SK-N-SH (cell line): ENCODE results near the gene ALDH7A1. TPM values are rescaled to one million over a fixed set of nuclear protein-coding genes. Genes with fewer than 3 reads are reported as not detected.

Experiments
- CTCF ChIA-PET: fragments of 300-600, 350-600 bp; formaldehyde crosslinking; extraction: SDS; loops from one replicate; lab custom pipeline; 2021; lab: Yijun Ruan, JAX
- POLR2A ChIA-PET: fragments of 350-600 bp; sonication (Branson Sonifier 250); formaldehyde crosslinking; extraction: SDS; loops from one replicate; lab custom pipeline; 2020; ENCODE audit warnings: antibody characterized with exemption, inconsistent platforms; lab: Yijun Ruan, JAX
- DNase-seq: peaks from one replicate; pipeline ENCODE4 v3.0.0; 2012
- H2AFZ ChIP-seq: fragments of 200-600 bp; sonication (generic); 2 replicates; pipeline ENCODE4 v1.8.1; 2016; ENCODE audit warnings: antibody characterized with exemption, mild to moderate bottlenecking, low read depth
- H3F3A ChIP-seq: fragments of 200-600 bp; sonication (generic); replicated peaks from 2 replicates; pipeline ENCODE3; 2016; ENCODE audit warnings: antibody characterized with exemption, mild to moderate bottlenecking; ENCODE audit not compliant: insufficient read depth
- H3K27ac ChIP-seq, 2 experiments: fragments of 200-500 bp in 1 of 2; fragments of 200-600 bp in 1 of 2; sonication (Bioruptor generic) in 1 of 2; sonication (generic), shearing (Covaris generic) in 1 of 2; 2 replicates each; pipeline versions ENCODE4 v1.5.1 to v1.6.1; 2014 to 2016; ENCODE audit warnings: low read depth in 2 of 2, inconsistent platforms in 1 of 2, low read length in 1 of 2, mild to moderate bottlenecking in 1 of 2, mixed read lengths in 1 of 2
- H3K27me3 ChIP-seq: fragments of 200-600 bp; sonication (generic), shearing (Covaris generic); 2 replicates; pipeline ENCODE4 v1.6.1; 2016; ENCODE audit warnings: mixed run types; ENCODE audit not compliant: insufficient read depth
- H3K36me3 ChIP-seq, 2 experiments: fragments of 200-500 bp in 1 of 2; fragments of 200-600 bp in 1 of 2; sonication (Bioruptor generic) in 1 of 2; sonication (generic) in 1 of 2; replicated peaks in 1 of 2; 2 replicates each; pipeline versions ENCODE3 to v1.5.1; 2014 to 2016; ENCODE audit warnings: low read length in 1 of 2, mild to moderate bottlenecking in 1 of 2; ENCODE audit not compliant: insufficient read depth in 2 of 2, control insufficient read depth in 1 of 2
- H3K4me1 ChIP-seq, 2 experiments: fragments of 200-500 bp in 1 of 2; fragments of 200-600 bp in 1 of 2; sonication (Bioruptor generic) in 1 of 2; sonication (generic), shearing (Covaris generic) in 1 of 2; 2 replicates each; pipeline versions ENCODE4 v1.5.1 to v1.6.1; 2014 to 2016; ENCODE audit warnings: low read depth in 1 of 2, low read length in 1 of 2, mixed run types in 1 of 2; ENCODE audit not compliant: insufficient read depth in 2 of 2, control insufficient read depth in 1 of 2
- H3K4me2 ChIP-seq: fragments of 200-600 bp; sonication (generic), shearing (Covaris generic); 2 replicates; pipeline ENCODE4 v1.6.1; 2017; ENCODE audit warnings: mixed run types
- H3K4me3 ChIP-seq, 2 experiments: fragments of 200-500 bp in 1 of 2; fragments of 200-600 bp in 1 of 2; sonication (Bioruptor generic) in 1 of 2; sonication (generic), shearing (Covaris generic) in 1 of 2; 2 replicates each; pipeline versions ENCODE4 v1.5.1 to v1.8.1; 2014 to 2016; ENCODE audit warnings: low read depth in 2 of 2, inconsistent platforms in 1 of 2, low read length in 1 of 2, mild to moderate bottlenecking in 1 of 2, mixed read lengths in 1 of 2, moderate library complexity in 1 of 2
- H3K79me2 ChIP-seq: fragments of 200-600 bp; sonication (generic); 2 replicates; pipeline ENCODE4 v1.8.1; 2017; ENCODE audit warnings: mild to moderate bottlenecking; ENCODE audit not compliant: insufficient read depth
- H3K9ac ChIP-seq: fragments of 200-600 bp; sonication (generic); 2 replicates; pipeline ENCODE4 v1.6.1; 2017; ENCODE audit warnings: mixed run types
- H3K9me2 ChIP-seq: fragments of 200-600 bp; sonication (generic); 2 replicates; pipeline ENCODE4 v1.6.1; 2017; ENCODE audit warnings: mixed run types
- H3K9me3 ChIP-seq: fragments of 200-600 bp; sonication (generic); 2 replicates; pipeline ENCODE4 v1.6.1; 2017; ENCODE audit warnings: mixed run types, mild to moderate bottlenecking, moderate library complexity
- H4K20me1 ChIP-seq: fragments of 200-600 bp; sonication (generic); 2 replicates; pipeline ENCODE4 v1.6.1; 2017; ENCODE audit warnings: mild to moderate bottlenecking, mixed run types; ENCODE audit not compliant: insufficient read depth
- CTCF ChIP-seq: fragments of 200-600 bp; sonication (generic); IDR thresholded peaks from 2 replicates; pipeline ENCODE4 v1.6.1; 2017; ENCODE audit warnings: antibody characterized with exemption, mild to moderate bottlenecking, moderate library complexity
- ELF1 ChIP-seq: IDR thresholded peaks from 2 replicates; pipeline ENCODE4 v1.4.0; 2012
- EZH2phosphoT487 ChIP-seq: fragments of 200-600 bp; sonication (generic); IDR thresholded peaks from 2 replicates; pipeline ENCODE4 v1.6.1; 2017; ENCODE audit warnings: low read depth, mixed run types, mild to moderate bottlenecking, antibody characterized with exemption, moderate library complexity, borderline replicate concordance
- FOXM1 ChIP-seq: IDR thresholded peaks from 2 replicates; pipeline ENCODE4 v1.4.0; 2012; ENCODE audit warnings: low read depth, mild to moderate bottlenecking
- GABPA ChIP-seq: IDR thresholded peaks from 2 replicates; pipeline ENCODE4 v1.4.0; 2012; ENCODE audit warnings: low read depth, mild to moderate bottlenecking
- GATA2 ChIP-seq: sonication (generic); formaldehyde crosslinking; IDR thresholded peaks from 2 replicates; pipeline ENCODE4 v1.5.0; 2020; ENCODE audit warnings: mild to moderate bottlenecking, missing genetic modification reagents
- JUND ChIP-seq: IDR thresholded peaks from 2 replicates; pipeline ENCODE4 v1.4.0; 2012
- MEF2A ChIP-seq: IDR thresholded peaks from 2 replicates; pipeline ENCODE4 v1.4.0; 2012; ENCODE audit warnings: low read depth, borderline replicate concordance
- MXI1 ChIP-seq: IDR thresholded peaks from 2 replicates; pipeline ENCODE4 v1.6.1; 2012; ENCODE audit warnings: mild to moderate bottlenecking, low read depth, low read length, improper control_type of control experiment
- NRF1 ChIP-seq: IDR thresholded peaks from 2 replicates; pipeline ENCODE4 v1.6.1; 2012; ENCODE audit warnings: low read depth, mild to moderate bottlenecking, low read length
- RAD21 ChIP-seq: IDR thresholded peaks from 2 replicates; pipeline ENCODE4 v1.6.1; 2012; ENCODE audit warnings: mild to moderate bottlenecking, low read length
- SIN3A ChIP-seq: IDR thresholded peaks from 2 replicates; pipeline ENCODE4 v1.6.1; 2012; ENCODE audit warnings: low read depth, mild to moderate bottlenecking, low read length, moderate library complexity, borderline replicate concordance
- SMC3 ChIP-seq: IDR thresholded peaks from 2 replicates; pipeline ENCODE4 v1.6.1; 2012; ENCODE audit warnings: low read depth, low read length, improper control_type of control experiment
- USF1 ChIP-seq: IDR thresholded peaks from 2 replicates; pipeline ENCODE4 v1.4.0; 2012; ENCODE audit warnings: low read depth, borderline replicate concordance
- WGBS: methylation state at CpG from one replicate; pipeline ENCODE4 v1.1.6; 2017; ENCODE audit warnings: low lambda C conversion rate; 5-methylcytosine and 5-hydroxymethylcytosine counted together
- polyA plus RNA-seq, 3 experiments: library from polyadenylated mRNA; depleted of rRNA; stranded (reverse); fragments of >200 nt; gene quantifications; 2 replicates each; pipeline ENCODE4 v1.2.3, GENCODE V29; 2012
- TF ChIP-seq, protein P1 (sequence below): IDR thresholded peaks from 2 replicates; pipeline ENCODE4; 2012
- TF ChIP-seq, protein P2 (sequence below): IDR thresholded peaks from 2 replicates; pipeline ENCODE4 v1.4.0; 2012; ENCODE audit warnings: low read depth, borderline replicate concordance

Gene ALDH7A1
- polyA plus RNA-seq, 1 of the 3 experiments (the other 2 are of a cell fraction) = 44.5 TPM

GRCh38 chr5:126552614-126553013, 42.4 kb downstream of the ALDH7A1 start:
- Histone ChIP-seq H3K79me2 (no peaks in the 10 kb centered on the region), H3K36me3 (peaks cover 5 to 16% of the 10 kb centered on the region in 2 experiments), H3K27me3 (no peaks in the 10 kb centered on the region), H3K4me3 (no peak overlapping the region), H3K27ac (no peak overlapping the region), H3K4me1 (no peaks in the 10 kb centered on the region), H3F3A (peaks cover 5% of the 10 kb centered on the region), H3K9me3 (no peaks in the 10 kb centered on the region), H3K9me2 (no peaks in the 10 kb centered on the region), H3K9ac (no peak overlapping the region), H3K4me2 (no peak overlapping the region), H4K20me1 (no peaks in the 10 kb centered on the region), H2AFZ (no peak overlapping the region)
- POLR2A ChIA-PET = no interaction called here
- CTCF ChIA-PET = no interaction called here
- no peak for DNase-seq
- 72% methylated on average over 2 of the region's 2 CpGs for WGBS
- TF ChIP-seq CTCF (no peak), EZH2phosphoT487 (no peak), FOXM1 (no peak), USF1 (no peak), GABPA (no peak), MXI1 (no peak), JUND (no peak), GATA2 (CRISPR knock-in tag) (no peak)
- TF ChIP-seq, protein P1, sequence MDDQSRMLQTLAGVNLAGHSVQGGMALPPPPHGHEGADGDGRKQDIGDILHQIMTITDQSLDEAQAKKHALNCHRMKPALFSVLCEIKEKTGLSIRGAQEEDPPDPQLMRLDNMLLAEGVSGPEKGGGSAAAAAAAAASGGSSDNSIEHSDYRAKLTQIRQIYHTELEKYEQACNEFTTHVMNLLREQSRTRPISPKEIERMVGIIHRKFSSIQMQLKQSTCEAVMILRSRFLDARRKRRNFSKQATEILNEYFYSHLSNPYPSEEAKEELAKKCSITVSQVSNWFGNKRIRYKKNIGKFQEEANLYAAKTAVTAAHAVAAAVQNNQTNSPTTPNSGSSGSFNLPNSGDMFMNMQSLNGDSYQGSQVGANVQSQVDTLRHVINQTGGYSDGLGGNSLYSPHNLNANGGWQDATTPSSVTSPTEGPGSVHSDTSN = no peak
- TF ChIP-seq, protein P2, sequence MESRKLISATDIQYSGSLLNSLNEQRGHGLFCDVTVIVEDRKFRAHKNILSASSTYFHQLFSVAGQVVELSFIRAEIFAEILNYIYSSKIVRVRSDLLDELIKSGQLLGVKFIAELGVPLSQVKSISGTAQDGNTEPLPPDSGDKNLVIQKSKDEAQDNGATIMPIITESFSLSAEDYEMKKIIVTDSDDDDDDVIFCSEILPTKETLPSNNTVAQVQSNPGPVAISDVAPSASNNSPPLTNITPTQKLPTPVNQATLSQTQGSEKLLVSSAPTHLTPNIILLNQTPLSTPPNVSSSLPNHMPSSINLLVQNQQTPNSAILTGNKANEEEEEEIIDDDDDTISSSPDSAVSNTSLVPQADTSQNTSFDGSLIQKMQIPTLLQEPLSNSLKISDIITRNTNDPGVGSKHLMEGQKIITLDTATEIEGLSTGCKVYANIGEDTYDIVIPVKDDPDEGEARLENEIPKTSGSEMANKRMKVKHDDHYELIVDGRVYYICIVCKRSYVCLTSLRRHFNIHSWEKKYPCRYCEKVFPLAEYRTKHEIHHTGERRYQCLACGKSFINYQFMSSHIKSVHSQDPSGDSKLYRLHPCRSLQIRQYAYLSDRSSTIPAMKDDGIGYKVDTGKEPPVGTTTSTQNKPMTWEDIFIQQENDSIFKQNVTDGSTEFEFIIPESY = no peak

GRCh38 chr5:126544087-126544740, 50.8 kb downstream of the ALDH7A1 start:
- Histone ChIP-seq H2AFZ (no peak overlapping the region), H3K9ac (no peak overlapping the region), H3K27ac (no peak overlapping the region), H3K27me3 (no peaks in the 10 kb centered on the region), H3F3A (no peaks in the 10 kb centered on the region), H3K9me2 (no peaks in the 10 kb centered on the region), H3K79me2 (no peaks in the 10 kb centered on the region), H3K4me3 (no peak overlapping the region; a peak in 1 of 4 replicates), H3K36me3 (peaks cover 4 to 6% of the 10 kb centered on the region in 2 experiments), H3K9me3 (no peaks in the 10 kb centered on the region), H3K4me1 (no peaks in the 10 kb centered on the region), H4K20me1 (no peaks in the 10 kb centered on the region), H3K4me2 (no peak overlapping the region)
- WGBS = 82% methylated on average over 11 of the region's 12 CpGs
- TF ChIP-seq ELF1 = no peak
- no peak for TF ChIP-seq NRF1
- TF ChIP-seq CTCF = peak; percentile 68
- no peak for TF ChIP-seq SIN3A
- TF ChIP-seq RAD21 = peak; percentile 58
- no peak for TF ChIP-seq MXI1
- peak; percentile 43; the same call in 1 of the 2 replicates for TF ChIP-seq SMC3
- TF ChIP-seq MEF2A = no peak
- CTCF ChIA-PET = interaction anchor here (0.7 to 6.2 kb wide), 7 partner anchors 13 to 205 kb away, joined by 3 to 39 read pairs (median 4); no protein-coding TSS in a partner anchor
- POLR2A ChIA-PET = no interaction called here
- peak; percentile 30 for DNase-seq
